Tibial artery (tissue), 4 donors: ENCODE measurements around the gene SNX19.

Experiments
- DNase-seq, 2 donors: peaks; one replicate each; pipeline ENCODE4 v3.0.0-alpha.2; 2019
- H3K27ac ChIP-seq, 2 donors: fragments of 200-600 bp; sonication (generic) in 1 of 2; 1 replicate in 1 of 2; 2 replicates in 1 of 2; pipeline ENCODE4 v1.5.1; 2018 to 2019; ENCODE audit warnings: mild to moderate bottlenecking in 1 of 2
- H3K27me3 ChIP-seq, 2 donors: fragments of 200-600 bp; sonication (generic) in 1 of 2; one replicate each; pipeline versions ENCODE4 v1.5.1 to v1.6.0; 2016 to 2019
- H3K36me3 ChIP-seq, 3 donors: fragments of 200-600 bp; sonication (generic) in 2 of 3; one replicate each; pipeline ENCODE4 v1.5.1; 2016 to 2019; ENCODE audit warnings: mild to moderate bottlenecking in 2 of 3
- H3K4me1 ChIP-seq, 4 donors: fragments of 200-600 bp; sonication (generic) in 2 of 4; 1 replicate in 3 of 4; 2 replicates in 1 of 4; pipeline ENCODE4 v1.5.1; 2016 to 2019
- H3K4me3 ChIP-seq, 2 donors: fragments of 200-600 bp; sonication (generic) in 1 of 2; 1 replicate in 1 of 2; 2 replicates in 1 of 2; pipeline ENCODE4 v1.5.1; 2018 to 2019; ENCODE audit warnings: mild to moderate bottlenecking in 2 of 2
- H3K9me3 ChIP-seq, 3 donors: fragments of 200-600 bp; sonication (generic) in 1 of 3; one replicate each; pipeline ENCODE4 v1.5.1; 2016 to 2019
- intact Hi-C: fragments of 100-400 bp; cut with DNase I; formaldehyde crosslinking; loops from one replicate; pipeline ENCODE4 v1.15.0; 2023; ENCODE audit warnings: low total_unique reads
- TF ChIP-seq, protein P1 (sequence below), 2 experiments: fragments of 200-600 bp in 1 of 2; fragments of 450-650 bp in 1 of 2; IDR thresholded peaks; one replicate each; pipeline ENCODE4 v1.5.1; 2017 to 2019; ENCODE audit warnings: antibody characterized with exemption in 2 of 2, mild to moderate bottlenecking in 1 of 2, moderate library complexity in 1 of 2

The SNX19 gene

GRCh38 chr11:130888790-130889189 is 27.5 kb downstream of the SNX19 start:
- peaks cover 0 to 66% (median 23%) of the 10 kb centered on the region in 4 donors for H3K4me1 ChIP-seq
- intact Hi-C loops = no loop called here
- no peaks in the 10 kb centered on the region for H3K9me3 ChIP-seq
- H3K27ac ChIP-seq = peak overlapping the region in 1 of 2 donors; percentile 71
- no peak for DNase-seq
- H3K27me3 ChIP-seq = no peaks in the 10 kb centered on the region
- peaks cover 12 to 18% (median 14%) of the 10 kb centered on the region in 3 donors for H3K36me3 ChIP-seq
- TF ChIP-seq, protein P1, sequence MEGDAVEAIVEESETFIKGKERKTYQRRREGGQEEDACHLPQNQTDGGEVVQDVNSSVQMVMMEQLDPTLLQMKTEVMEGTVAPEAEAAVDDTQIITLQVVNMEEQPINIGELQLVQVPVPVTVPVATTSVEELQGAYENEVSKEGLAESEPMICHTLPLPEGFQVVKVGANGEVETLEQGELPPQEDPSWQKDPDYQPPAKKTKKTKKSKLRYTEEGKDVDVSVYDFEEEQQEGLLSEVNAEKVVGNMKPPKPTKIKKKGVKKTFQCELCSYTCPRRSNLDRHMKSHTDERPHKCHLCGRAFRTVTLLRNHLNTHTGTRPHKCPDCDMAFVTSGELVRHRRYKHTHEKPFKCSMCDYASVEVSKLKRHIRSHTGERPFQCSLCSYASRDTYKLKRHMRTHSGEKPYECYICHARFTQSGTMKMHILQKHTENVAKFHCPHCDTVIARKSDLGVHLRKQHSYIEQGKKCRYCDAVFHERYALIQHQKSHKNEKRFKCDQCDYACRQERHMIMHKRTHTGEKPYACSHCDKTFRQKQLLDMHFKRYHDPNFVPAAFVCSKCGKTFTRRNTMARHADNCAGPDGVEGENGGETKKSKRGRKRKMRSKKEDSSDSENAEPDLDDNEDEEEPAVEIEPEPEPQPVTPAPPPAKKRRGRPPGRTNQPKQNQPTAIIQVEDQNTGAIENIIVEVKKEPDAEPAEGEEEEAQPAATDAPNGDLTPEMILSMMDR (IDR thresholded peaks at IDR 0.05) = no peak
- no peak overlapping the region for H3K4me3 ChIP-seq

GRCh38 chr11:130886704-130887103 is 29.6 kb downstream of the SNX19 start:
- Histone ChIP-seq H3K9me3 (no peaks in the 10 kb centered on the region), H3K27ac (peak overlapping the region; percentile 58 to 71), H3K4me1 (peaks cover 0 to 68% (median 35%) of the 10 kb centered on the region in 4 donors), H3K36me3 (peaks cover 0 to 17% (median 5%) of the 10 kb centered on the region in 3 donors), H3K27me3 (no peaks in the 10 kb centered on the region), H3K4me3 (no peak overlapping the region)
- TF ChIP-seq, protein P1 (IDR thresholded peaks at IDR 0.05) = no peak
- intact Hi-C loops = no loop called here
- no peak for DNase-seq

- Histone ChIP-seq H3K4me1 (peaks cover 0 to 65% (median 30%) of the 10 kb centered on the region in 4 donors), H3K27me3 (no peaks in the 10 kb centered on the region), H3K27ac (peak overlapping the region; percentile 54 to 71), H3K36me3 (peaks cover 34 to 50% (median 43%) of the 10 kb centered on the region in 3 donors), H3K9me3 (no peaks in the 10 kb centered on the region), H3K4me3 (no peak overlapping the region)
- intact Hi-C loops = no loop called here
- TF ChIP-seq, protein P1 (IDR thresholded peaks at IDR 0.05) = no peak
- DNase-seq = peak in 1 of 2 donors; percentile 74
These were observed 34.1 kb downstream of the SNX19 start for GRCh38 chr11:130882138-130882551.

GRCh38 chr11:130881475-130882137 is 34.7 kb downstream of the SNX19 start:
- no peaks in the 10 kb centered on the region for H3K9me3 ChIP-seq
- H3K36me3 ChIP-seq = peaks cover 40 to 56% (median 47%) of the 10 kb centered on the region in 3 donors
- peaks cover 0 to 63% (median 28%) of the 10 kb centered on the region in 4 donors for H3K4me1 ChIP-seq
- TF ChIP-seq, protein P1 (IDR thresholded peaks at IDR 0.05) = no peak
- no peak overlapping the region for H3K4me3 ChIP-seq
- DNase-seq = no peak
- H3K27ac ChIP-seq = peak overlapping the region; percentile 54 to 71
- intact Hi-C loops = no loop called here
- no peaks in the 10 kb centered on the region for H3K27me3 ChIP-seq

GRCh38 chr11:130879836-130880235 is 36.4 kb downstream of the SNX19 start:
- Histone ChIP-seq H3K27me3 (no peaks in the 10 kb centered on the region), H3K36me3 (peaks cover 44 to 71% (median 61%) of the 10 kb centered on the region in 3 donors), H3K27ac (peak overlapping the region; percentile 73 to 74), H3K4me1 (peaks cover 0 to 48% (median 22%) of the 10 kb centered on the region in 4 donors), H3K9me3 (no peaks in the 10 kb centered on the region), H3K4me3 (no peak overlapping the region)
- DNase-seq = no peak
- TF ChIP-seq, protein P1 (IDR thresholded peaks at IDR 0.05) = no peak
- intact Hi-C loops = no loop called here
